K562 (cell line): ENCODE measurements around the gene TTC13. TPM values are rescaled to one million over a fixed set of nuclear protein-coding genes. Genes with fewer than 3 reads are reported as not detected.

ENCODE experiments used
- ATAC-seq: fragments of 200-7000 bp; cut with Tn5 transposase; 3 replicates; pipeline ENCODE4 v1.9.1; 2020; ENCODE audit warnings: moderate library complexity
- BruUV-seq: library from RNA; stranded (reverse); fragments of 400-500 nt; replicated peaks from 2 replicates; lab custom pipeline; 2021; lab: Mats Ljungman, UMichigan
- CTCF ChIA-PET: fragments of 300-600 bp; formaldehyde crosslinking; extraction: SDS; loops from one replicate; lab custom pipeline; 2021; ENCODE audit warnings: low intra/inter-chr PET ratio; lab: Yijun Ruan, JAX
- POLR2A ChIA-PET: fragments of 300-600, 350-650 bp; sonication (Branson Sonifier 250); formaldehyde crosslinking; extraction: SDS; loops from one replicate; lab custom pipeline; 2021; ENCODE audit warnings: antibody characterized with exemption, inconsistent platforms; lab: Yijun Ruan, JAX
- DNase-seq, 4 experiments: peaks; one replicate each; pipeline versions ENCODE4 v3.0.0 to v3.0.0-alpha.2; 2011 to 2018; ENCODE audit warnings: low spot score in 3 of 4, mixed read lengths in 3 of 4; ENCODE audit errors: extremely low read depth in 1 of 4
- FAIRE-seq: peaks from 2 replicates; lab custom pipeline; 2011; peaks lifted over from hg19 to GRCh38; lab: Jason Lieb, UNC
- H2AFZ ChIP-seq: 2 replicates; pipeline ENCODE4 v1.6.0; 2011; ENCODE audit warnings: low read depth, low read length, control low read depth, inconsistent platforms
- H3K27ac ChIP-seq: fragments of 200-600 bp; 3 replicates; pipeline ENCODE4 v1.8.0; 2011; ENCODE audit warnings: low read depth, mild to moderate bottlenecking, control low read depth, inconsistent platforms, low read length, moderate library complexity, mixed read lengths; ENCODE audit errors: extremely low read depth
- H3K27me3 ChIP-seq, 2 experiments: fragments of 300-600 bp in 1 of 2; 2 replicates in 1 of 2; 3 replicates in 1 of 2; pipeline versions ENCODE4 v1.6.0 to v1.8.0; 2011; ENCODE audit warnings: inconsistent platforms in 2 of 2, low read length in 2 of 2, mild to moderate bottlenecking in 1 of 2, mixed read lengths in 1 of 2, moderate library complexity in 1 of 2; ENCODE audit not compliant: control insufficient read depth in 2 of 2, insufficient read depth in 2 of 2
- H3K36me3 ChIP-seq: fragments of 300-600 bp; 3 replicates; pipeline ENCODE4 v1.8.0; 2011; ENCODE audit warnings: mild to moderate bottlenecking, low read length, inconsistent platforms; ENCODE audit not compliant: control insufficient read depth, insufficient read depth
- H3K4me1 ChIP-seq, 2 experiments: fragments of 200-600 bp in 1 of 2; replicated peaks in 1 of 2; 2 replicates in 1 of 2; 3 replicates in 1 of 2; pipeline versions ENCODE4 v1.5.1 to v1.8.0; 2011; ENCODE audit warnings: inconsistent platforms in 2 of 2, low read length in 2 of 2, mild to moderate bottlenecking in 1 of 2, mixed read lengths in 1 of 2, moderate library complexity in 1 of 2; ENCODE audit not compliant: control insufficient read depth in 2 of 2, insufficient read depth in 2 of 2
- H3K4me2 ChIP-seq: 2 replicates; pipeline ENCODE4 v1.6.1; 2011; ENCODE audit warnings: low read length, control low read depth, inconsistent platforms, mixed read lengths; ENCODE audit not compliant: insufficient read depth
- H3K4me3 ChIP-seq: fragments of 200-600 bp; sonication (generic), shearing (Covaris generic); 2 replicates; pipeline ENCODE4 v1.5.1; 2016; ENCODE audit warnings: control low read depth, inconsistent platforms
- H3K79me2 ChIP-seq: fragments of 200-600 bp; 3 replicates; pipeline ENCODE4 v1.8.0; 2011; ENCODE audit warnings: low read length, inconsistent platforms; ENCODE audit not compliant: control insufficient read depth, insufficient read depth
- H3K9ac ChIP-seq, 2 experiments: 2 replicates each; pipeline versions ENCODE4 v1.6.0 to v1.6.1; 2011; ENCODE audit warnings: low read depth in 2 of 2, low read length in 2 of 2, control low read depth in 1 of 2, inconsistent platforms in 1 of 2, mild to moderate bottlenecking in 1 of 2, mixed read lengths in 1 of 2; ENCODE audit not compliant: insufficient read depth in 1 of 2
- H3K9me1 ChIP-seq: one replicate; pipeline ENCODE4 v1.6.0; 2011; ENCODE audit warnings: inconsistent platforms, mild to moderate bottlenecking, low read length, moderate library complexity; ENCODE audit not compliant: control insufficient read depth, insufficient read depth
- H3K9me3 ChIP-seq: replicated peaks from 2 replicates; pipeline ENCODE4 v1.5.1; 2011; ENCODE audit warnings: low read depth, low read length, inconsistent platforms; ENCODE audit not compliant: control insufficient read depth, insufficient read depth
- H4K20me1 ChIP-seq: replicated peaks from 2 replicates; pipeline ENCODE4 v1.6.1; 2011; ENCODE audit warnings: low read length, inconsistent platforms, mixed read lengths; ENCODE audit not compliant: control insufficient read depth, insufficient read depth
- JUND ChIP-seq, 2 experiments: IDR thresholded peaks; 2 replicates in 1 of 2; 3 replicates in 1 of 2; pipeline ENCODE4 v1.6.1; 2011; ENCODE audit warnings: borderline replicate concordance in 2 of 2, low read depth in 2 of 2, low read length in 2 of 2, improper control_type of control experiment in 1 of 2, missing biosample characterization in 1 of 2, missing genetic modification characterization in 1 of 2, missing genetic modification reagents in 1 of 2
- ZNF76 ChIP-seq: fragments of 250-450 bp; sonication (Bioruptor Pico); IDR thresholded peaks from 2 replicates; pipeline ENCODE4 v1.4.0; 2020; ENCODE audit warnings: mild to moderate bottlenecking, moderate library complexity, borderline replicate concordance
- WGBS: fragments of 100-300 bp; shearing (Covaris generic); methylation state at CpG from one replicate; pipeline ENCODE4 v1.1.6; 2016; ENCODE audit warnings: low coverage, mixed read lengths; ENCODE audit not compliant: insufficient coverage; ENCODE audit errors: missing lambda C conversion rate; 5-methylcytosine and 5-hydroxymethylcytosine counted together
- in situ Hi-C: fragments of 300-500 bp; cut with MboI; formaldehyde crosslinking; loops from 4 replicates; pipeline ENCODE4 v1.15.0; 2018; ENCODE audit warnings: inconsistent platforms, mixed read lengths
- intact Hi-C: fragments of 100-400 bp; cut with micrococcal nuclease; formaldehyde crosslinking; loops from 2 replicates; pipeline ENCODE4 v1.14.2; 2022
- polyA plus RNA-seq, 8 experiments: library from polyadenylated mRNA; depleted of rRNA in 4 of 8; stranded (reverse) in 5 of 8; unstranded in 3 of 8; fragments of >200 nt; fragmentation: Nextera tagmentation in 2 of 8; fragmentation: Illumina TruSeq in 1 of 8; extraction: Ambion mirVana in 2 of 8; extraction: Trizol in 1 of 8; gene quantifications; 2 replicates each; pipeline versions ENCODE4 v1.2.1 to v1.2.3, GENCODE V29; 2011 to 2014; ENCODE audit warnings: inconsistent platforms in 1 of 8, missing spikeins in 1 of 8
- total RNA-seq, 7 experiments: library from RNA; depleted of rRNA in 6 of 7; stranded (reverse); fragments of >200 nt in 6 of 7; fragmentation: Illumina TruSeq in 2 of 7; extraction: Trizol in 2 of 7; gene quantifications; 2 replicates each; pipeline versions ENCODE4 v1.2.1 to v1.2.3, GENCODE V29; 2011 to 2021; ENCODE audit warnings: low replicate concordance in 1 of 7
- TF ChIP-seq, protein P1 (sequence below), 2 experiments: IDR thresholded peaks; 2 replicates each; pipeline ENCODE4 v1.6.1; 2011; ENCODE audit warnings: borderline replicate concordance in 1 of 2, control low read depth in 1 of 2, low read depth in 1 of 2, low read length in 1 of 2, mild to moderate bottlenecking in 1 of 2, mixed read lengths in 1 of 2, moderate library complexity in 1 of 2; ENCODE audit not compliant: insufficient read depth in 1 of 2, insufficient read length in 1 of 2, poor library complexity in 1 of 2, severe bottlenecking in 1 of 2; ENCODE audit errors: extremely low read depth in 1 of 2

Gene TTC13
- total and polyA plus RNA-seq, 9 of the 15 experiments (the other 6 are each of a cell fraction or from before 2014, with no cell fraction given): 1.7 to 13.8 (median 9.6) TPM

DNA sequence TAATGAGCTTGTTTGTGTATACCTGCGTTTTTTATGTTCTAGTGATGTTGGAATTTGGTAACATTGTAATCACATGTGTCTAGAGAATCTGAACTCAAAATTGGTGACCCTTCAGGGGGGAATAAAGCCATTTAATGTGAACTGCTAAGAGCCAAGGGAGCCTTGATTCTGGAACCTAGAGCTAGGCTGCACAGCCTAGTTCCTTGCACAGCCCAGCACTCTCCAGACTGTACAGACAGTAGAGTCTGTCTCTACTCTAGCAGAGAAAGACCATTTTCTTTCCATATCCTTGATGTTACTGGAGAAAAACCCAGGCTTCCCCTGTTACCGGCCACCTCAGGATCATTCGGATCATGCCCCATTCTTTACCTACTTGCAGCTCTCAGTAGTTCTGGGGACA lies 8.8 kb upstream of the TTC13 start:
- in situ Hi-C loops: no loop called here

DNA sequence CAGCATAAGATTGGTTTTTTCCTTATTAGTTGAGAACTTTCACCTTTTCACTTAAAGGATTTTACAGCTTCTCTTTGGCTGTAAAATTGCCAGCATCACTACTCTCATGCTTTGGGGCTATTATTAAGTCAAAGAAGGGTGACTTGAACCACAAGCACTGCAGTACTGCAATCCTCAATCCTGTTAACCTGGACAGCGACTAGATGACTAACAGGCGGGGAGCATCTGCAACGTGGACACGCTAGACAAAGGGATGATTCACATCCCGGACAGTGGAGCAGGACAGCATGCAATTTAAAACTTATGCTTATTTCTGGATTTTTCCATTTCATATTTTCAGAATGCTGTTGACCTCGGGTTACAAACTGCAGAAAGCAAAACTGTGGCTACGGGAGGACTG lies 8.3 kb upstream of the TTC13 start:
- DNase-seq: peak in 1 of 4 experiments; percentile 37
- ChIA-PET POLR2A (no interaction called here), CTCF (no interaction called here)
- FAIRE-seq: no peak
- H3K27ac ChIP-seq: no peak overlapping the region
- no peak overlapping the region; a peak in 1 of 4 replicates for H3K9ac ChIP-seq
- H3K36me3 ChIP-seq: peaks cover 73% of the 10 kb centered on the region
- H4K20me1 ChIP-seq: no peaks in the 10 kb centered on the region; the same call in 1 of the 2 replicates
- H3K79me2 ChIP-seq: peaks cover 61% of the 10 kb centered on the region
- no peak for ATAC-seq
- no peak overlapping the region for H3K4me3 ChIP-seq
- H3K9me3 ChIP-seq: no peaks in the 10 kb centered on the region
- peaks cover 9 to 41% of the 10 kb centered on the region in 2 experiments for H3K4me1 ChIP-seq
- H3K27me3 ChIP-seq: no peaks in the 10 kb centered on the region
- H3K9me1 ChIP-seq: no peaks in the 10 kb centered on the region
- BruUV-seq: no TSS peak
- intact Hi-C loops (loop anchor here (10.0 kb wide), 1 partner anchor 348 kb away; the partner anchor contains the start of genes EXOC8 and SPRTN), in situ Hi-C loops (no loop called here)
- no peak overlapping the region for H3K4me2 ChIP-seq
- 59% methylated on average over 7 of the region's 7 CpGs for WGBS
- H2AFZ ChIP-seq: no peak overlapping the region
- TF ChIP-seq JUND (IDR thresholded peaks at IDR 0.05; ENCODE audit: borderline replicate concordance, low read depth, low read length) (no peak), JUND (tag; IDR thresholded peaks at IDR 0.05; ENCODE audit: borderline replicate concordance, low read depth, low read length) (peak; percentile 27; the same call in 1 of the 3 replicates)
- TF ChIP-seq, protein P1, sequence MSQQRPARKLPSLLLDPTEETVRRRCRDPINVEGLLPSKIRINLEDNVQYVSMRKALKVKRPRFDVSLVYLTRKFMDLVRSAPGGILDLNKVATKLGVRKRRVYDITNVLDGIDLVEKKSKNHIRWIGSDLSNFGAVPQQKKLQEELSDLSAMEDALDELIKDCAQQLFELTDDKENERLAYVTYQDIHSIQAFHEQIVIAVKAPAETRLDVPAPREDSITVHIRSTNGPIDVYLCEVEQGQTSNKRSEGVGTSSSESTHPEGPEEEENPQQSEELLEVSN (IDR thresholded peaks at IDR 0.05; ENCODE audit: borderline replicate concordance in 1 of 2, extremely low read depth in 1 of 2, insufficient read depth in 1 of 2, insufficient read length in 1 of 2, low read depth in 1 of 2, low read length in 1 of 2, poor library complexity in 1 of 2, severe bottlenecking in 1 of 2): no peak

More for the DNA sequence above, 8.8 kb upstream of the TTC13 start:
- CTCF ChIA-PET: no interaction called here
- intact Hi-C loops: loop anchor here (10.0 kb wide), 1 partner anchor 347 kb away; the partner anchor contains the start of genes EXOC8 and SPRTN
- Histone ChIP-seq H3K4me3 (no peak overlapping the region), H3K4me2 (no peak overlapping the region), H3K79me2 (peaks cover 57% of the 10 kb centered on the region), H3K36me3 (peaks cover 73% of the 10 kb centered on the region), H3K27me3 (no peaks in the 10 kb centered on the region), H3K4me1 (peaks cover 9 to 38% of the 10 kb centered on the region in 2 experiments), H3K9me3 (no peaks in the 10 kb centered on the region), H3K27ac (no peak overlapping the region), H3K9me1 (no peaks in the 10 kb centered on the region)
- POLR2A ChIA-PET: interaction anchor here (0.7 kb wide), 1 partner anchor 592 kb away, joined by 3 read pairs; no protein-coding TSS in a partner anchor
- WGBS: 80% methylated on average over 3 of the region's 3 CpGs
- DNase-seq: no peak
- no peak for FAIRE-seq
- TF ChIP-seq ZNF76: no peak
- TF ChIP-seq, all 486 proteins: peak for 0
- no peak overlapping the region for H3K9ac ChIP-seq
- no peak for ATAC-seq
- BruUV-seq: no TSS peak
- no peak overlapping the region for H2AFZ ChIP-seq
- H4K20me1 ChIP-seq: no peaks in the 10 kb centered on the region; the same call in 1 of the 2 replicates
